Endometrial microvascular endothelial cells (primary cell): ENCODE results near the gene DIAPH3. TPM values are rescaled to one million over a fixed set of nuclear protein-coding genes. Genes with fewer than 3 reads are reported as not detected.
"Not testable (repeated sequence)": the region's sequence is repeated elsewhere in the genome, so short reads cannot be mapped to it uniquely, and the experiment has no call there.

Source experiments
- in situ Hi-C: cut with HindIII; loops from 2 replicates; pipeline ENCODE4 v1.10.0; 2017; ENCODE audit warnings: low sequenced_read_pairs, low pct_unique_long_range_greater_than_20kb; ENCODE audit errors: inconsistent ontology term
- total RNA-seq: library from RNA; depleted of rRNA; stranded (reverse); fragments of >200 nt; gene quantifications from one replicate; pipeline ENCODE4 v1.2.3, GENCODE V29; 2015; ENCODE audit errors: inconsistent ontology term

DIAPH3 gene
- total RNA-seq, 1 donor from 2014 or later = 19.9 TPM

DNA sequence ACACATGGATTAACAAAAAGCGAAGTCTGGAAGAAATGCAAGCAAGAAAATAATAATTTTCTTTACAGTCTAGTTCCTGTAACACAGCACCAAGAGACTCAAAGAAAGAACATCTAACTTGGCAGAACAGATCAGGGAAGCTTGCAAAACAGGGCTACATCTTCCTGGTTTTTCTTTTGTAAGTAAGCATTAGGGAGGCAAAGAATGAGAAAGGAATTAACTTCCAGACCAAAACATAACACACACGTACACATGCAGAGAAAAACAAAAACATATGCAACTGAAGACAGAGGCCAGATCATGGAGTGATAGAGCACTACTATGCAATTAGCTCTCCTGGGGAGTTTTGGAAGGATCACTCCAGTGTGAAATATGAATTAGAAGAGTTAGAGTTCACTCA lies 120.5 kb downstream of the DIAPH3 start:
- in situ Hi-C loops = no loop called here

DNA sequence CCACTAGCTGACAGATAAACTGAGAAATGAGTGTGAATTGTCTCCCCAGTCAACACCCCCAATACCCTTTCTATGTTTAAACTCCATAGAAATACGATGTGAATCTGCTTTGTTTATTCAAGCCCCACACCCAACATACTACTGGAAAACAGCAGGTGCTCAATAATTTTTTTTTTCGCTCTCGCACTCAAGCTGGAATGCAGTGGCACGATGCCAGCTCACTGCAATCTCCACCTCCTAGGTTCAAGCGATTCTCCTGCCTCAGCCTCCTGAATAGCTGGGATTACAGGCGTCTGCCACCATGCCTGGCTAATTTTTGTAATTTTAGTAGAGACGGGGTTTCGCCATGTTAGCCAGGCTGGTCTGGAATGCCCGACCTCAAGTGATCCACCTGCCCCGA lies 123.1 kb downstream of the DIAPH3 start:
- in situ Hi-C loops = not testable (repeated sequence)

DNA sequence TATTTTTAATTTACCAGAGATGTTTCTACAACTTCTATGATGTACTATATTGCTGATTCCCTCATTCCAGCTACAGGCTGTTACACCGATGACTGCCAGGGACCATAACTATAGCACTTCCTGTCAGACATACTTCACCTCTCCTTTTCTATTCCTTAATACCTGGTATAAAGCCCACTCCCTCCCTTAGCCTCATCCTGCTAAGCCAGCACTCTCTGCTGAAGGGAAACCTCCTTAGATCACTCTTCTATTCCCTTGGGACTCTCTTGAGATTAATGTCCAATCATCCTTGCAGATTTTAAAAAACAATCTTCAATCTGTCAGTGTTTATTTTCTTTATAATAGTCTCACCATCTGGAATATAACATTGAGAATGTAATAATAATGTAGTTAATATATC lies 127.9 kb downstream of the DIAPH3 start:
- in situ Hi-C loops = no loop called here

DNA sequence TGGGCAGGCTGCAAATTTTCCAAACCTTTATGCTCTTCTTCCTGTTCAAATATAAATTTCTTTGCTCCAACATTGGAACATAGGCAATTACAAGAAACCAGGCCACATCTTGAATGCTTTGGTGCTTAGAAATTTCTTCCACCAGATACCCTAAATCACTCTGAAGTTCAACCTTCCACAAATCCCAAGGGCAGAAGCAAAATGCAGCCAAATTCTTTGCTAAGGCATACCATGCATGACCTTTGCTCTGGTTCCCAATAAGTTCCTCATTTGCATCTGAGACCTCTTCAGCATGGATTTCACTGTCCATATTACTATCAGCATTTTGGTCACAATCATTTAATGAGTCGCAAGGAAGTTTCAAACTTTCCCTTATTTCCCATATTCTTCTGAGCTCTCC lies 130.9 kb downstream of the DIAPH3 start:
- in situ Hi-C loops = no loop called here

DNA sequence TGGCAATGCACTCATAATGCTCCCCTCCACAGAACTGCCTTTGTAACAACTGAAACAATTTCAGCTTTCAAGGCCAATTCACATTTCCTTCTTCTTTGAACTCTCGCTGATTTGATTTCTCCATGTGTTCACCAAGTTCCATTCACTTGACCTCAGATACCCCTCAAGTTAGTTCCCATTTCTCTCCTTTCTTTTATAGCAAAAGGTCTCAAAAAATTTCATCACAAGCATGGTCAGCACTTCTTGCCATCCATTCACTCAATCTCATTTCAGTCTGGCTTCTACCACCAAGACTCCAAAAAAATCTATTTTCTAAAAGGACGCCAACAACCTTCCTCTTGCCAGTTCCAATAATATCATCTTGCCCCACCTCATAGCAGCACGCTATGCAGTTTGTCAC lies 135.7 kb downstream of the DIAPH3 start:
- in situ Hi-C loops = no loop called here

DNA sequence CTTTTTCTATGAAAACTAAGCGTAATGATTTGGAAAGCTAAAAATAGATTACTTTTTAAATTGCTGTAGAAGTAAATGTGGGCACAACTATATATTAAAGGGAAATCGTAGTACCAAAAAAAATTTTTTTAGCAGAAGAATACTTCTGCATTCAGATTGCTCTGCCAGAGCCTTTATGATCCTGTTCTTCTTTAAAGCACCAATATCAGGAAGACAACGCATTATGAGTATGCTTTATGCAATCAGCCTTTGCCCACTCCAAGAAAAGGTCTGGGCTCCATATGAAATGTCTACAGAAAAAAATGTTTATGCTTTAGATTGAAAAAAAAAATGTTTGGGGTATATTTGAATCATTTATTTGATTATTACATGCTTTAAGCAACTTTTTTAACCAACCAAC lies 137.4 kb downstream of the DIAPH3 start:
- in situ Hi-C loops = no loop called here

DNA sequence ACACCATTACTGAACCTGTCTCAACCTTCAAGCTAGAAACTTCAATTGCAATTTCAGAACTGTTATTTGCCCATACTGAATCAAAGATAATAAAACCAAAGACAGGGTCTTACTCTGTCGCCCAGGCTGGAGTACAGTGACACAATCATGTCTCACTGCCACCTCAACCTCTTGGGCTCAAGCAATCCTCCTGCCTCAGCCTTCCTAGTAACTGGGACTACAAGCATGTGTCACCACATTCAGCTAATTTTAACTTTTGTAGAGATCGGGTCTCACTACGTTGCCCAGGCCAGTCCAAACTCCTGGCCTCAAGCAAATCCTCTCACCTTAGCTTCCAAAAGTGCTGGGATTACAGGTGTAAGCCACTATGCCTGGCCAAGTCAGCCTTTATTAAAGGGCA lies 143.4 kb downstream of the DIAPH3 start:
- in situ Hi-C loops = no loop called here

DNA sequence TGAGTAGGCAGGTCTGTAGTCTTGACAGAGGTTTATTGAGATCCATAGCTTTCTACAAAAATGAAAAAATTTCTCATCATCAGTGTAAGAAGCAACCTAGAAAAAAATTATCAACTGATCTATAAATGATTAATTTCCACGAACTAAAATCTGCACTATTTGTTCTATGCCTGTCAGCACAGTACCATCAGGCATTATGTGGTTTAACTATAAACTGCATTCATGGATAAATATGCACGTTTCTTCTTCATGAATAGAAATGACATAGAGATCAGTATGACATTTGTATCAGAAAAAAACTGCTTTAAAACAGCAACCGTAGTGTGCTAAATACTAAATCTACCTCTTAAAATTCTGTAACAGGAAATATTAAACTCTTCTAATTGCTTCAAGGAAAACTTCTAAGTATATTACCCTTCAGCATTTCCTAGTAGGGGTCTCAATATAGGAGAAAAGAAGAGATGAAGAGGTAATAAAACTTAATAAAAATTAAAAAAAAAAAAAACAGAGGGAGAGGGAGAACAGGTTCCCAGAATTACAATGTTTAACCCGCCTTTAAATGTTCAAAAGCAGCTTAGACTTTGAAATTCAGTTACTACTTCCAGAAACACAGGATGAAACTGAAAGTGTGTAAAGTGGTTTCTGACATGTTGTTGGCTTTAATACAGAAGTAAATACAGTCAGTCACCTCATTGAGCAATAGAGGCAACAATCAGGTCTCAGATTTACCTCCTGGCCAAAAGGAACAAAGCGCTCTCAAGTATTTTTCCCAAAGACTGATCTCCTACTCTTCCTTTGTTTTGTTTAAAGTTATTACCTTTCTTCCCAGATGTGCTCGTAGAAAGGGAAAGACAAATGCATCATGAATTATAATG lies 144.4 kb downstream of the DIAPH3 start:
- in situ Hi-C loops = no loop called here

DNA sequence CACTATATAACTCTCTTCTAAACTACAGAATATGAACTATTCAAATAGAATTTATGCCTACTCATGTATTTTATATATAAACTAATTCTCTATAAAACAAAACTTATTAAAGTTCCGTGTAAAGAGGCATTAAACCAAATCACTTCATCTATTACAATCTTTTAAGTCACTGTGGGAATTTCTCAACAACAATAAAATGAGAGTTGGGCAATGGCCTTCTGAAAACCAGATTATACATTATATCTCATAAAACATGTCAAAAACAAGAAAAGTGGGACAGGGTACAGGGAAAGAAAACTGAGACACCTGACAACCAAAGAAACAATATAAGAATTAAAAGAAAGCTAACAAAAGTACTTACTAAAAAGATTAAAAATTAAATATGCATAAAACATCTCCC lies 145.2 kb downstream of the DIAPH3 start:
- in situ Hi-C loops = no loop called here

DNA sequence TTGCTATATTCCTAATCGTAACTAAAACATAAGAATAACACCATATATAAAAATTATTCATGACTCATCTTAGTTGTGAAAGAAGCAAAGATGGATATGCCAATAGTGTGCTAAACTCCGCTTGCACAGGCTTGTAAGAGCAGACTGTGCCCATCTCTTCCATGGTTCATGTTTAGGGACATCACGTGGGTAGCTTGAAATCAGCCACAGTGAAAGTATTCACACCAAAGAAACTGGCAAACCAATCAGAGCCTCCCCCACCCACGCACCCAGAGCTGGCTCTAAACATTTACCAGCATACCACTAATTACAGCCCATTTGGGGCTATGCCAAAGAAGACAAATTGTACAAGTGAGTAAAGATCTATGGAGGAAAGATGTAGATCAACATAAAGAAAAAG lies 147.5 kb downstream of the DIAPH3 start:
- in situ Hi-C loops = no loop called here

DNA sequence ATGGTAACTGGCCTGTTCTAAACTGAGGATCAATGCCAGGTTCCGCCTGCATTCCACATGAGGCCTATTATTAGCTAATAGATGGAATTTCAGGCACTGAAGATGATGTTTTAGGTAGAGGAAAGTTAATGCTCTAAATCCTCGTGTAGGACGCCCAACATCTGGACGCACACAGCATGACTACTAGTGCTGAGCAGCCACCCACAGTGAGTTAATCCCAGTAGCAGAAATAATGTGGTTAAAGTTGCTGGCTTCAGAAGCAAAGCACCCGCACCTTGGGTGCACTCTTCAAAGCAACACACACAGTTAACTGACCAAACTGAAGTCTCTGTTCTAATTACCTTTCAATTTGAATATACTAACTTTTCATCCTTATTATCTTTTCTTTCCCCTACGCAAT lies 150.6 kb downstream of the DIAPH3 start:
- in situ Hi-C loops = no loop called here

DNA sequence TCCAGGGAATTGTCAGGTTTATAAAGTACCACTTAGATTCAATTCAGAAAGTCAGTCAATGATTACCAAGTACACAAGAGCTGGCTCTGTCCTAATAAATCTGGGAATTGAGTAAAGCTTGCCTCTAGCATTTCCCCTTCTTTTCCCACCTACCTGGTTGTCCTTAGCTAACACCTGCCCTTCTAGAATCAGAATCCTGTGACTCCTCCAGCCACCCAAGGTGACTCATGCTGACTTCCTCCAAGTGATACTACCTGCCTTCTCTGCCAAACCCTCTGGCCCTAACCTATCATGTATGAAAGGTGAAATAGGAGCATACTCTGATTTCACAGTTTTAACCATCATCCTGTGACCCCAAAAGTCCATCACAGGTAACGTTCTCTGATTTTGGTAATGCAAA lies 151.2 kb downstream of the DIAPH3 start:
- in situ Hi-C loops = no loop called here

DNA sequence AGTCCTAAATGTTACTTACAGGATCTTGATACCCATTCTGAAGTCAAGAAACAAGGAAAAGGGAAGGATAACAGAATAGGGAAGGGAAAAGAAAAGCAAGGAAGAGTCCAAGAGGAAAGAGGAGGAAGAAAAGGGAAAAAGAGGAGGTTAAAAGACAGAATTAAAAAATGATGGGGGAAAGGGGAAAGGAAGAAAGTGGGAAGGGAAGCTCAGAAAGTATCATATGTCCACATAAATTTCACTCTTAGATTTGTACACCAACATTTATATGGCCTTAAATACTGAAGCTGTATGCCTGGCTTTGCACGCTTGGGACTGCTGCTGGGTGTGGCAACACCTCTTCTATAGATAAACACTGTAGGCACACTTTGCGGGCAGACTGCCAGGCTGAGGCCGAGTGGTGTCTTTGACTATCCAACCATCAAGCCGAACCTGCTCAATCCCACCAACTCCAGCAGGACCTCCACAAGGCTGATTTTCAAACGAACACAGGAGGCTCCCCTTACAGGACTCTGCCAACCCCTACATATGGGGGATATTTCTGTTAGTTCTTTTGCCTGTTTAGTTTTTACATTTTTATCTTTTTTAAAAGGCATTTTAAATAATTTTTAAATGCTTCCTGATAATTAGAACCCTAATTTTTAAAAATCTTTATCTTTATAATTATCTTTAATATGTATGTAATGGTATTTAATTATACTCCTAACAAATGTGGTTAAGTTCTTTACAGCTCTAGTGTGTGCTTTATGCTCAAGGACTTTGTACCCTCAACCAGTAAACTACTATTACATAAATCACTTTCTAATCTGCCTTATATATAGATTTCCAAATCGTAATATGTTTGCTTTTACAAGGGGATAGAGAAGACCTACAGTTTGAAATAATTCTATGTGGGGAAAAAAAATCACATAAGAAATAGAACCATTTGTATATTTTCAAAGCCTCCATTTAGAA lies 154.2 kb downstream of the DIAPH3 start:
- in situ Hi-C loops = no loop called here

DNA sequence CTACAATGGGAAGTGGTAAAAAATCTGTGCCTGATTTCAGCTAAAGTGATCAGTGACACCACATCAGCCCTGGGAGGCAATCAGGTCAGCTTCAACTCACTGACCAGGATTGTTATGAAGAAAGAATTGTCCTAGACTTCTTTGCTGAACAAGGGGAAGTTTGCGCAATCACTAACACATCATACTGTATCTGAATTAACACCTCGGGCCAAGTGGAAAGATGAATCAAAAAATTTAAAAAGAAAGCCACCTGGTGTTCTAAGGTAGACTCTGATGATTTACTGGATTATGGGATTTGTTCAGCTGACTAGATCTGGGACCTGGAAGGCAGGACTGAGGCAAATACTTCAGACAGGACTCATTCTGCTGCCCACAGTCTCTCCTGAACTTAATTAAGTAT lies 161.8 kb downstream of the DIAPH3 start:
- in situ Hi-C loops = no loop called here

DNA sequence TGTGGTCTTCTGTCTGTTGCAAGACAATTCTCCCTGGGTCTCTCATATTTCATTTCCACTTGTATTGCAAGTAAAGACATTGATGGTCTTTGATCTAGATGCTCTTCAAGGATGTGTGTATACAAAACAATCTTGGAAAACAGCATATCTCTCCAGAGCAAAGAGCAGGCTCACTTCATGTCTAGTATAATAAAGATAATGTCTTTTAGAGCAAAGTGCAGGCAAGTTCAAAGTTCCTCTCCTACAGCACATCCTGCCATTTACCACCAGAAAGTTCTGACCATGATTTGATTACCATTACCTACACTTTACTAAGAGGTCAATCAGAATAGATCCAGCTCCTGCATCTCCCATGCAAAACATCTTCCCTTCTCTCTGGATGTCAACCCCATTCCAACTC lies 162.8 kb downstream of the DIAPH3 start:
- in situ Hi-C loops = no loop called here

DNA sequence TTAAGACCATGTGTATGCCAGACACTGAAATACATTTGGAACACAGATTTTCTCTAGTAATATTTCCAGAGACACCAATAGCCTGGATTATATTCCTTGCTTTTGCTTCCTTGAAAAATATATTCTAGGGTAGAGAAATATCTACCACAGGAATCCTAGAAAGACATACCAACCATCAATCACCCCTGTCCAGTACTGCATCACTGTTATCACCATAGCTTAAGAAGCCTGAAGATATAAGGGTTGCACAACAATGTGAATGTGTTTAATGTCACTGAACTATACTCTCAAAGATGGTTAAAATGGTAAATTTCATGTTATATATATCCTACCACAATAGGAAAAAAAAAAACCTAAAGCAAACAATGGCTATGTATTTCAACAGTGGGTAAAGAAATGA lies 163.6 kb downstream of the DIAPH3 start:
- in situ Hi-C loops = no loop called here

DNA sequence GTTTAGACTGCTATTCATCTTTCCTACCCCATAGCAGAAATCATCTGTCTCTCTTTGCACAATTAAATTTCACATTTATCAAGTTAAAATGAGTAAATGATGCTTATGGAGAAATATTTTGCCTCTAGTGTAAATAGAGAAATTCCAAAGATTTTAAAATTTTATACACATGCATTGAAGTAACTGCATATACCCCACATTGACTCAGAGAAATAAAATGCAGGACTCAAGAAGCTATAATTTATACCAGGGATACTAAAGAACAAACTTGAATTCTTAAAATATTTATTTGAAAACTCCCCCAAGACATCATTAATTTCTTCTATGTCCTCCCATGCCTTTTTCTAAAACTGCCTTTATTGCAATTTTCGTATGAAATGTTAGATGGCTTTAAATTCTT lies 165.8 kb downstream of the DIAPH3 start:
- in situ Hi-C loops = no loop called here

DNA sequence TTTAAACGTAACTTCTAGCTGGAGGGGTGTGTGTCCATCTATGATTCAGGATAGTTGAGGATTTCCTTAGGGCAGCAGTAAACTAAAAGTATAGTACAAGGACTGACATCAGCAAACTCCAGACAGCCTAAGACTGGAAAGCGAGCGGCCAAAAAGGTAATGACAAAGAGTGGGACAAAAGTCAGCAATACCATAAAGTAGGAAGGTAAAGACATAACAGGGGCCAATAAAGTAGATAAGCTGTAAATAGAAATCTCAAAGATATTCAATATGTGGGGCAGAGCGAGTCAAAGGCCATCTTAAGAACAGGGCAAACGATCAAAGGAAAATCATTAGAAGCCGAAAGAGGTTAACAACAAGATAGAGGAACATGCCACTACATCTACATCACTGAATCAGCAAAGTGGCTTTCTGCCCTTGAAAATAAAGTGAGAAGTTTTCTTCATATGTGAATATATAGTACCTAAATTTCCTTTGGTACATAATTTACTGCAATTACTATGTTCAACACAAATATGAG lies 167.2 kb downstream of the DIAPH3 start:
- in situ Hi-C loops = no loop called here

DNA sequence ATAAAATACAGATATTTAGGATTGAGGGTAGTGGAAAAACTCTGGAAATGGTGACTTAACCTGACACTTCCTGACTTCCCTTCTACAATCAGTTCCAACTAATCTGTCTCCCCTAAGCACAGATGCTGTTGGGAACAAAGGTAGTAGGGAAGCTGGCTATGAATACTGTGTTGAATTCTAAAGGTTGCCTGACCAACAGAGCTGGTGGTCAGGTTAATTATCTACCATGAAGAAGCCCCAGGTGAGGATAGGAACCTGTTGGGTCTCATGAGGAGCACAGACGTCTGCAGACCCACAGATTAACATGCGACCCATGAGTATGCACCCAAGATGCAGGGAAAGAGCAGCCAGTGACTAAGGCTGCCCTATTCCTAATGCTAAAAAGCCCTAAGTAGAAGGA lies 172.3 kb downstream of the DIAPH3 start:
- in situ Hi-C loops = no loop called here
